GM19239 (cell line): ENCODE measurements around the gene PLA2G4E.

Source experiments
- DNase-seq: peaks from one replicate; pipeline ENCODE4 v3.0.0; 2011; ENCODE audit warnings: low spot score; ENCODE audit not compliant: insufficient read length
- FAIRE-seq: peaks from 2 replicates; lab custom pipeline; 2011; peaks lifted over from hg19 to GRCh38; lab: Jason Lieb, UNC

The PLA2G4E gene

DNA sequence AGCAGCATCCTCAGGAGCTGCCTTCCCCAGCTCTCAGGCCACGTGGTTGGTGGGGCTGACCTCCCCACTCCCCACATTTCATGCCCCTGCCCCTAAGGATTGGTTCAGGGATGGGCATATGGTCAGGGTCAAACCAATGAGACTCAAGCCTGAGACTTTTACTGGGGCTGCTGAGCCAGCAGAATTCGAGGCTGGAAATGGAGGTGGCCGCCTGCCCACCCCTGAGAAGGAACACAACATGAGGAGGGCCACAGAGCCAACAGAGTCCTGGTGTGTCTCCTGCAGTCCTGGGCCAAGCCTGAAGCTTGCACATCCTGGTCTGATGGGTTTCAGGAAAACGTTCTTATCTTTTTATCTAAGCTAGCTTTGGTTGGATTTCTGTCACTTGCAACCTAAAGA, 54.4 kb downstream of the PLA2G4E start:
- no peak for DNase-seq
- no peak for FAIRE-seq

DNA sequence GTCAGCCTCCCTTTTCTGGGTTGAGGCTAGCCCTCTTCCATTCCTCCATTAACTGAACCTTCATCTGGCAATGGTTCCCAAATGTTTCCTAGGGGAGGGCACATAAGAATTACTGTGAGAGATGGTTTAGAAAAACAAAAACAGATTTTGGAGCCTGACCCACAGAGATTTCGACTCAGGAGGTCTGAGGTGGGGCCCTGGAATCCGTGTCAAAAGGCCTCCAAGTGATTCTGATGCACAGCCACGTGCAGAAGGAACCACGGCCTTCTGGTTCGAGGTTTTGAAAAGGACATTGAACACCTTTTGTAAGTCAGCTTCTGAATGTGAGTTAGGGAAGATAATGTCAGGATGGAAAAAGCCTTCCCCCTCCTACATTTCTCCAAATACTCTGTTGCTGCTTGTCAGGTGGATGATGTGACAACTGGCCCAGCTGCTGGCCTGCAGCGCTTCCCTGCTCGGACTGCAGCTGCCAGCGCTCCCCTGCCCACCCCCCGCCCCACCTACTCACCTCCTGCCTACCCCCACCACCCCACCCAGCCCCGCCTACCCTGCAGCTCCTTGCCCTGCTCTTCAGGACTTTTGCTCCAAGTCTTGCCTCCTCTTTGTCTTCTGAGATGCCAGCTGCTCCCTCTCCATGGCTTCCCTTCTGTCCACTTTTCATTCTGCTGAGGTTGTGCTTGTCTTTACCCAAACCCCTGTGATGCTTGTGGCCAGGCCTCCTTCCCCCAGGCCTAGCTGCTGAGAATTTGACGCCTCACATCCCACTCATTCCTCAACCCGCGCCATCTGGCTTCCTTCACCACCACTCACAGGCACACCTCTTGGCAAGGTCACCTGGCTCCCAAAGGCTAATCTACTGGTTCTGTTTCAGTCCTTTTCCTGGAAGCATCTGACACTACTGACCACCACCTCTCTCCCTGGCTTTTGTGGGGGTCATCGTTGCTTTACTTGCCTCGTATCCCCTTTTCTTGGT, 55.1 kb downstream of the PLA2G4E start:
- DNase-seq (no peak), FAIRE-seq (no peak)

DNA sequence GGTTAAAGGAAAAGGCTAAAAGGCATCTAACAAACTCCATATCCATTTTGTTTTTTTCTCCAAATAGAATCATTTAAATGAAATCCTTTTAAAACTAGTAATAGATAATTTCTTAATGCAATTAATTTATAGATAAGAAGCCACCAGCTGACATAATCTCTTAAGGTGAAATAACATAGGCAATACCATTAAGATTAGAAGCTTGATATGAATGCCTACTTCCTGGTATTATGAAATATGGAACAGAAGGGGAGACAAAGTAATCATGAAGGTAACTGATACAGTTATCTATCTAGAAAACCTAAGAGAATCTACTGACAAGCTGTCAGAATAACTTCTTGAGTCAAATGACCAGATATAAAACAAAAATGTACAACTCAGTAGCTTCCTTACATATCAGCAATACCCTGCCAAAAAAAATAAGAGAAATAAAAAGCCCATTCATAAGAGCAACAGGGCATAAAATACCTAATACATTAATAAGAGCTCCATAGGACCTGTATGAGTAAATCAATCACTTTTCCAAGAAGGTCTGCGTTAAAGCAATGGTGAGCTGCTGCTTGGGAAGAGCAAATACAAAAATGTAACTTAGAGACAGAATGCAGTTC, 59.1 kb downstream of the PLA2G4E start:
- no peak for DNase-seq
- FAIRE-seq: no peak

- DNase-seq: no peak
- no peak for FAIRE-seq
These were observed 59.8 kb downstream of the PLA2G4E start for GRCh38 chr15:41961001-41961518.

- FAIRE-seq: no peak
- DNase-seq: no peak
These were observed 62.8 kb downstream of the PLA2G4E start for GRCh38 chr15:41958002-41958420.

- DNase-seq (peak; percentile 44), FAIRE-seq (peak; percentile 60)
These were observed 63.6 kb downstream of the PLA2G4E start for GRCh38 chr15:41957021-41957897.

GRCh38 chr15:41955807-41956525, 64.9 kb downstream of the PLA2G4E start:
- FAIRE-seq (no peak), DNase-seq (no peak)

- DNase-seq (no peak), FAIRE-seq (no peak)
These were observed 65.7 kb downstream of the PLA2G4E start for GRCh38 chr15:41955100-41955499.

GRCh38 chr15:41954036-41954435, 66.8 kb downstream of the PLA2G4E start:
- no peak for DNase-seq
- no peak for FAIRE-seq

GRCh38 chr15:41952013-41952563, 68.8 kb downstream of the PLA2G4E start:
- DNase-seq (no peak), FAIRE-seq (no peak)

DNA sequence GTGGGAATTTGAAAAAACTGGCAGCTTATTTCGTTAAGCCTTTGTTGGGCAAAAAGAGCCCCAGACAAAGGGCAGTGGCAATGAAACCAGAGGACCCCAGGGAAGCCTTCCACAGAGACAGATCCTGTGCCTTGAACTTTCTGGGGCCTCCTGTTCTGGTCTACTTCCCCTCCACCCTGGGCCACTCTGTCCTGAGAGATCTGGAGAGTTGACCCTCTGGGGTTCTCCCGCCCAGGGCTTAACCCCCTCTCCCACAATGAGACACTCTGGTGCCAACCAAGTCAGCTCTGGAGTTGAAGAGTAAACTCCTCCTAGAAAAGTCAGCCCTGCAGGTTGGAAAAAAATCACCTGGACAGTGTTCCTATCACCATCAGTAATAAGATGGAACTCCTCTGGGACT, 69.3 kb downstream of the PLA2G4E start:
- FAIRE-seq (no peak), DNase-seq (no peak)

GRCh38 chr15:41950489-41950888, 70.4 kb downstream of the PLA2G4E start:
- no peak for DNase-seq
- FAIRE-seq: no peak

DNA sequence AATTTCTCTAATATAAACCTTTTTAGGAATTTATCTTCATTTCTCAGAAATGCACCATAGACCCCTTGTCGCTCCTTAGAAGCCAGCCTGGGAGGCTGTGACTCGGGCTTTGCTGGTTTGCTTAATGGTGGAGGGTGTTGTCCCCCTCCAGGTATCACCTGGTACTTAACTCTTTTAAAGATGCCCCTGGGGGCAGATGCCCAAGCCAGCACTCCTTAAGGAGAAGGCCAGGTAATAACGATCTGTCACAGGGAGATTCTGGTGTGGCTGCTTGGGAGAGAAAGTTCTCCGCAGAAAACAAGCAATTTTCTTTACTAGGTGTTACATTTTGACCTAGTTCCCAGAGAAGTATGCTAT, 70.7 kb downstream of the PLA2G4E start:
- no peak for FAIRE-seq
- no peak for DNase-seq

- FAIRE-seq: no peak
These were observed 71.3 kb downstream of the PLA2G4E start for GRCh38 chr15:41949401-41950126.

GRCh38 chr15:41948490-41948889, 72.4 kb downstream of the PLA2G4E start:
- FAIRE-seq: no peak
- no peak for DNase-seq

More at GRCh38 chr15:41949401-41950126, 71.3 kb downstream of the PLA2G4E start:
- no peak for DNase-seq

DNA sequence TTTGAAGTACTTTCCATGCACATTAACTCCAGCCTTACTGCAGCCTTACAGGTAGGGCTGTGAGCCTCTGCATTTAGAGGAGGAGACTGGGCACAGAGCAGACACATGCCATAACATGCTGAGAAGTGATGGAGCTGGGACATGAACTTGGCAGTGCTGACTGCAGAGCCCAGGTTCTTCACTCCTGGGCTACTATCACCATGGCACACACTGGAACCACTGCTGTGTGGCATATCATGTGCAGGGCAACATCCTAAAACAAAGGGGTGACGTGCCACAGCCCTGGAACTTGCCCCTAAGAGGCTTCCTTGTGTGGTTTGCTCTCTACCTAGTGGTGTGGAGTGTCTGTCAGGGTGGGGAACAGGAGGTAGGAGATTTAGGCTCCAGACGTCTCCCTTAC, 73.9 kb downstream of the PLA2G4E start:
- FAIRE-seq: no peak
- no peak for DNase-seq

- DNase-seq: no peak
These were observed 75.1 kb downstream of the PLA2G4E start for GRCh38 chr15:41945731-41946130.

DNA sequence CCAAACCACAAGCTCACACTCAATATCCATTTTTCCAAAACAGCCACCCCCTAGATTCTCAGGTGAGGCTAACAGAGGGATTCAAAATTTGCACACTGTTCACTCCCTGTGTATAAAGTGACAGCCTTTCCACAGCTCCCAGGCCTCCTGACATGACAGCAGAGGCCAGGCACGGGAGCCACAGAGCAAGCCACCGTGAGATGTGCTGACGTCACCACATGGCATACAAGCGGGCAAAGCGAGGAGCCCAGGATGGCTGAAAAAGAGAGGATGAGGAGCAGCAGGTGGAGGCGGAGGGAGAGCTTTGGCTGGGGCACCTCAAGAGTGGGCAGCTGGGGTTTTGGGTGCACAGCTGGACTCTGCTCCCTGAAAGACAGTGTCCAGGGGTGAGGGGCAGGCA, 75.6 kb downstream of the PLA2G4E start:
- DNase-seq: no peak
- FAIRE-seq: no peak

More at GRCh38 chr15:41945731-41946130, 75.1 kb downstream of the PLA2G4E start:
- FAIRE-seq: no peak
